HepG2 (cell line): ENCODE data around the gene FANCE. TPM values are rescaled to one million over a fixed set of nuclear protein-coding genes. Genes with fewer than 3 reads are reported as not detected.

ENCODE experiments used
- ATAC-seq: fragments of 200-7000 bp; cut with Tn5 transposase; 3 replicates; pipeline ENCODE4 v1.9.1; 2020; ENCODE audit warnings: mild to moderate bottlenecking, moderate library complexity
- BruUV-seq: library from RNA; stranded (reverse); fragments of 400-500 nt; replicated peaks from 2 replicates; lab custom pipeline; 2021; lab: Mats Ljungman, UMichigan
- CTCF ChIA-PET: fragments of 300-600 bp; formaldehyde crosslinking; extraction: SDS; loops from one replicate; lab custom pipeline; 2021; ENCODE audit warnings: low total read pairs, inconsistent platforms, low intra/inter-chr PET ratio; lab: Yijun Ruan, JAX
- POLR2A ChIA-PET: fragments of 350-600 bp; sonication (Branson Sonifier 250); formaldehyde crosslinking; loops from one replicate; lab custom pipeline; 2020; ENCODE audit warnings: antibody characterized with exemption, inconsistent platforms; lab: Yijun Ruan, JAX
- DNase-seq: peaks from one replicate; pipeline ENCODE4 v3.0.0-alpha.2; 2015; ENCODE audit warnings: low spot score
- FAIRE-seq: peaks from 3 replicates; lab custom pipeline; 2011; peaks lifted over from hg19 to GRCh38; lab: Jason Lieb, UNC
- H2AFZ ChIP-seq: one replicate; pipeline ENCODE4 v1.6.1; 2011; ENCODE audit warnings: low read length, inconsistent platforms
- H3K27ac ChIP-seq: fragments of 300-600 bp; 3 replicates; pipeline ENCODE4 v1.8.0; 2011; ENCODE audit warnings: mixed run types, mild to moderate bottlenecking, mixed read lengths, low read length, inconsistent platforms; ENCODE audit not compliant: insufficient read depth; ENCODE audit errors: extremely low read length
- H3K27me3 ChIP-seq, 2 experiments: fragments of 200-600 bp in 1 of 2; 2 replicates in 1 of 2; 3 replicates in 1 of 2; pipeline versions ENCODE4 v1.6.0 to v1.8.0; 2011; ENCODE audit warnings: low read length in 2 of 2, mild to moderate bottlenecking in 2 of 2, moderate library complexity in 2 of 2, inconsistent platforms in 1 of 2; ENCODE audit not compliant: insufficient read depth in 2 of 2, control insufficient read depth in 1 of 2
- H3K36me3 ChIP-seq, 2 experiments: fragments of 200-600 bp in 1 of 2; replicated peaks in 1 of 2; 2 replicates in 1 of 2; 3 replicates in 1 of 2; pipeline versions ENCODE4 v1.5.1 to v1.8.0; 2011; ENCODE audit warnings: low read length in 2 of 2, inconsistent platforms in 1 of 2; ENCODE audit not compliant: insufficient read depth in 2 of 2, control insufficient read depth in 1 of 2
- H3K4me1 ChIP-seq: 2 replicates; pipeline ENCODE4 v1.5.1; 2012; ENCODE audit warnings: low read length, inconsistent platforms; ENCODE audit not compliant: insufficient read depth
- H3K4me2 ChIP-seq: 2 replicates; pipeline ENCODE4 v1.6.0; 2011; ENCODE audit warnings: low read depth, low read length, inconsistent platforms
- H3K4me3 ChIP-seq, 3 experiments: fragments of 200-600 bp in 1 of 3; sonication (generic), shearing (Covaris generic) in 1 of 3; replicated peaks in 1 of 3; 2 replicates each; pipeline ENCODE4 v1.5.1; 2011 to 2016; ENCODE audit warnings: low read length in 3 of 3, inconsistent platforms in 2 of 3, low read depth in 2 of 3, mild to moderate bottlenecking in 2 of 3, control low read depth in 1 of 3, mixed read lengths in 1 of 3; ENCODE audit not compliant: insufficient read depth in 1 of 3
- H3K79me2 ChIP-seq: one replicate; pipeline ENCODE4 v1.6.1; 2011; ENCODE audit warnings: low read length, inconsistent platforms; ENCODE audit not compliant: insufficient read depth
- H3K9ac ChIP-seq: 2 replicates; pipeline ENCODE4 v1.6.0; 2011; ENCODE audit warnings: mild to moderate bottlenecking, low read depth, low read length, inconsistent platforms; ENCODE audit not compliant: insufficient read depth
- H3K9me3 ChIP-seq: 2 replicates; pipeline ENCODE4 v1.5.1; 2012; ENCODE audit warnings: mild to moderate bottlenecking, low read length
- H4K20me1 ChIP-seq: 2 replicates; pipeline ENCODE4 v1.6.0; 2011; ENCODE audit warnings: inconsistent platforms, mild to moderate bottlenecking, low read length, moderate library complexity; ENCODE audit not compliant: insufficient read depth
- HDAC6 ChIP-seq: fragments of 200-600 bp; sonication (generic); IDR thresholded peaks from 2 replicates; pipeline ENCODE4 v1.7.0; 2017; ENCODE audit warnings: mild to moderate bottlenecking, antibody characterized with exemption, low read length, low read depth
- JUND ChIP-seq: sonication (generic); formaldehyde crosslinking; IDR thresholded peaks from 2 replicates; pipeline ENCODE4 v1.8.0; 2022; ENCODE audit warnings: mild to moderate bottlenecking, missing genetic modification reagents
- KLF12 ChIP-seq: sonication (generic); formaldehyde crosslinking; IDR thresholded peaks from 2 replicates; pipeline ENCODE4 v1.4.0; 2020; ENCODE audit warnings: missing genetic modification reagents, borderline replicate concordance
- KMT2B ChIP-seq: IDR thresholded peaks from 2 replicates; pipeline ENCODE4 v1.6.1; 2016; ENCODE audit warnings: missing genetic modification reagents, missing compliant biosample characterization
- MYNN ChIP-seq: sonication (generic); formaldehyde crosslinking; IDR thresholded peaks from 2 replicates; pipeline ENCODE4 v1.4.0; 2020; ENCODE audit warnings: mild to moderate bottlenecking, low read depth, missing genetic modification reagents
- NFKBIZ ChIP-seq: IDR thresholded peaks from 2 replicates; pipeline ENCODE4 v1.6.1; 2018; ENCODE audit warnings: missing genetic modification reagents, missing compliant biosample characterization
- ONECUT2 ChIP-seq: sonication (generic); formaldehyde crosslinking; IDR thresholded peaks from 2 replicates; pipeline ENCODE4 v1.4.0; 2020; ENCODE audit warnings: missing genetic modification reagents
- RARG ChIP-seq: sonication (generic); formaldehyde crosslinking; IDR thresholded peaks from 2 replicates; pipeline ENCODE4 v1.4.0; 2020; ENCODE audit warnings: low read depth, mild to moderate bottlenecking, missing genetic modification reagents
- SP4 ChIP-seq: sonication (generic); formaldehyde crosslinking; IDR thresholded peaks from 2 replicates; pipeline ENCODE4 v1.8.1; 2023; ENCODE audit warnings: mild to moderate bottlenecking, missing genetic modification reagents
- TFDP2 ChIP-seq: sonication (generic); formaldehyde crosslinking; IDR thresholded peaks from 2 replicates; pipeline ENCODE4 v1.4.0; 2020; ENCODE audit warnings: missing genetic modification reagents
- ZNF20 ChIP-seq: sonication (generic); formaldehyde crosslinking; IDR thresholded peaks from 2 replicates; pipeline ENCODE4 v1.4.0; 2020; ENCODE audit warnings: mild to moderate bottlenecking, moderate library complexity, missing genetic modification reagents
- ZNF263 ChIP-seq: sonication (generic); formaldehyde crosslinking; IDR thresholded peaks from 2 replicates; pipeline ENCODE4 v1.4.0; 2020; ENCODE audit warnings: missing genetic modification reagents
- ZSCAN31 ChIP-seq: sonication (generic); formaldehyde crosslinking; IDR thresholded peaks from 2 replicates; pipeline ENCODE4 v1.5.0; 2020; ENCODE audit warnings: low read depth, mild to moderate bottlenecking, missing genetic modification reagents
- WGBS: methylation state at CpG from one replicate; pipeline ENCODE4 v1.1.6; 2017; ENCODE audit warnings: low lambda C conversion rate; 5-methylcytosine and 5-hydroxymethylcytosine counted together
- in situ Hi-C: cut with HindIII; loops from 2 replicates; pipeline ENCODE4 v1.10.0; 2017; ENCODE audit warnings: low pct_unique_long_range_greater_than_20kb; ENCODE audit not compliant: extremely low pct_ligation_motif_present
- intact Hi-C: fragments of 100-400 bp; cut with micrococcal nuclease; formaldehyde crosslinking; loops from one replicate; pipeline ENCODE4 v1.10.0; 2022; ENCODE audit not compliant: unreplicated experiment
- polyA plus RNA-seq, 8 experiments: library from polyadenylated mRNA; depleted of rRNA in 3 of 8; stranded (reverse) in 7 of 8; unstranded in 1 of 8; fragments of >200 nt; fragmentation: Illumina TruSeq in 4 of 8; extraction: Trizol in 4 of 8; gene quantifications; 2 replicates each; pipeline versions ENCODE4 v1.2.1 to v1.2.3, GENCODE V29; 2011 to 2016; ENCODE audit warnings: low read depth in 4 of 8, missing spikeins in 1 of 8, mixed read lengths in 1 of 8; ENCODE audit not compliant: insufficient read depth in 1 of 8
- total RNA-seq, 5 experiments: library from RNA; depleted of rRNA; stranded (reverse); fragments of >200 nt; fragmentation: Illumina TruSeq; extraction: Trizol; gene quantifications; 2 replicates each; pipeline ENCODE4 v1.2.3, GENCODE V29; 2016; ENCODE audit warnings: low read depth in 1 of 5

FANCE gene
- total and polyA plus RNA-seq, 2 of the 13 experiments (the other 11 are each of a cell fraction or from before 2014, with no cell fraction given) = 7.1 to 11.2 TPM

- Histone ChIP-seq H4K20me1 (no peaks in the 10 kb centered on the region), H3K79me2 (no peaks in the 10 kb centered on the region), H3K4me3 (no peak overlapping the region), H3K4me1 (no peaks in the 10 kb centered on the region), H3K4me2 (no peak overlapping the region), H3K9me3 (no peaks in the 10 kb centered on the region), H3K9ac (no peak overlapping the region), H2AFZ (no peak overlapping the region), H3K36me3 (no peaks in the 10 kb centered on the region), H3K27ac (no peak overlapping the region), H3K27me3 (peaks cover 2 to 60% of the 10 kb centered on the region in 2 experiments; a peak in 4 of 5 replicates)
- FAIRE-seq (no peak), DNase-seq (no peak), ATAC-seq (no peak)
- intact Hi-C loops (no loop called here), in situ Hi-C loops (no loop called here)
- no TSS peak for BruUV-seq
- TF ChIP-seq HDAC6 = no peak
- TF ChIP-seq ONECUT2 (CRISPR knock-in tag) = no peak
- TF ChIP-seq KLF12 (CRISPR knock-in tag) = no peak
- TF ChIP-seq KMT2B (CRISPR knock-in tag) = no peak
- no peak for TF ChIP-seq ZSCAN31 (CRISPR knock-in tag)
- TF ChIP-seq SP4 (CRISPR knock-in tag) = no peak
- no peak for TF ChIP-seq JUND (CRISPR knock-in tag)
- no peak for TF ChIP-seq ZNF20 (CRISPR knock-in tag)
- TF ChIP-seq TFDP2 (CRISPR knock-in tag) = no peak
- TF ChIP-seq NFKBIZ (CRISPR knock-in tag) = no peak
- no peak for TF ChIP-seq ZNF263 (CRISPR knock-in tag)
- TF ChIP-seq MYNN (CRISPR knock-in tag) = no peak
- TF ChIP-seq RARG (CRISPR knock-in tag) = no peak
- 33% methylated on average over 23 of the region's 26 CpGs for WGBS
- ChIA-PET POLR2A (no interaction called here), CTCF (no interaction called here)
Observed at GRCh38 chr6:35512006-35512405, 59.9 kb downstream of the FANCE start.
